HS-5 (cell line): ENCODE results near the gene SLC12A2.

ENCODE experiments used
- DNase-seq: peaks from one replicate; pipeline ENCODE4 v3.0.0-alpha.2; 2012; ENCODE audit warnings: low read depth

The SLC12A2 gene

DNA sequence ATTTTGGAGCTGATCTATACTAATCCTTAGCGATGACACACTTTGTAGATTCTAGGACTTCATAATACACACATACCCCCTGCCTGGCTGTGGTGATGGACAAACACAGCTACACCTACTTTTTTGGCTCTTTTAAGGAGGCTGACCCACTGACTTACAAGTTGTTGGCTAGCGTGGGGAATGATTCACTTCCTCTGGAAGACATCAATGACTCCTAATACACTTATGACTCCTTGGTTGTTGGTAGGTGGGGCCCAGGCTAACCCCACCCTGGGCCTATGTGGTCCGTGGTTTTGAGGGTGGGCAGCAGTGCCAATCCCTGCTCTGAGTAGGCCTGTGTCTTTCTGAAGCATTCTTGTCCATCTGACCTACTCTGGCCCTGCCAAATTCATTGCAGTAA lies 144.4 kb downstream of the SLC12A2 start:
- peak; percentile 90 for DNase-seq

DNA sequence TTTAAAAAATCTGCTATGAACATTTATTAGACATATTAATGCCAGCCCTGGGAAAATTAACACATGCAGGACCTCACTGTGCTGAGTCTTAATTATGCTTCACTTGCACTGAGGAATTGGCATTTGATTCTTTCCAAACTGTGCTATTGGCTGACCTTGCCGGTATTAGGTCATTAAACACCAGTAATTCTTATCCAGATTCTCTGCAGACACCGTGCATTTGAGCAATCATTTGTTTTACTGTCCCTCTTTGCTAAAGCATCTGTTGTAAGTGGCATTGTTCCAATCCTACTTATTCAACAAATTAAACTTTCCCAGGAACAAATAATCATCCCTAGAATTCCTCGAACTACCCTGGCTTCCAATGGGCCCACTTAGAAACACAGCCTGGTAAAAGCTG lies 145.0 kb downstream of the SLC12A2 start:
- DNase-seq, result no peak

DNA sequence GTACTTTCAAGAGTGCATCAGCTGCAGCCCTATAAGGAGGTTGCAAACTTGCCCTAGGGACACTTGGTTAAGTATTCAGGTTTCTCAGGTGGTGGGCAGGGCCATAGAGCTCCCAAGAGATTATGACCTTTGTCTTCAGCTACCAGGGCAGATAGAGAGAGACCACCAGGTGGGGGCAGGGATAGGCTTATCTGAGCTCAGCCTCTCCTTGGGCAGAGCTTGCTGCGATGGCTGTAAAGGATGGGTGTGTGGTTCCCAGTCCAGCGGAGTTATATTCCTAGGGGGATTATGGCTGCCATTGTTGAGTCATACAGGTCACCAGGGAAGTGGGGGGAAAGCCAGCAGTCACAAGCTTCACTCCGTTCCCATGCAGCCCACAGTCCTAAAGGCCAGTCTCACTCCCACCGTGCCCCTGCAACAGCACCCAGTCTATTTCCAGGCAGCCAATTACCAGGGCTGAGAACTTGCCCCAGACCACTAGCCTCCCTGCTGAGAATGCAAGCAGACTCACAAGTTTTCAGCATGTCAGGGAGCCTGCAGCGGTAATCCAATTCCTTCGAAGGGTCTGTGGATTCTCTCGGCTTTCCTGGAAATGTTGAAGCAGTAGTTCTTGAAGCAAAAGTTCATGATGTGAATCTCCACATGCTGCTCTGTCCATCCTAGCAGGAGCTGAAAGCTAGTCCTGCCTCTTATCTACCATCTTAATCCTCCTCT lies 151.5 kb downstream of the SLC12A2 start:
- no peak for DNase-seq

GRCh38 chr5:128236334-128236733 lies 152.8 kb downstream of the SLC12A2 start:
- DNase-seq, result no peak

GRCh38 chr5:128237000-128237399 lies 153.4 kb downstream of the SLC12A2 start:
- DNase-seq, result no peak

- no peak for DNase-seq
These were observed 154.0 kb downstream of the SLC12A2 start for GRCh38 chr5:128237546-128237945.
